ENCODE results near the gene TRAF2. TPM values are rescaled to one million over a fixed set of nuclear protein-coding genes. Genes with fewer than 3 reads are reported as not detected.

Gene TRAF2
- total and polyA plus RNA-seq, 9 of the 15 experiments (the other 6 are each of a cell fraction or from before 2014, with no cell fraction given): 0.24 to 45.2 (median 18.0) TPM

DNA sequence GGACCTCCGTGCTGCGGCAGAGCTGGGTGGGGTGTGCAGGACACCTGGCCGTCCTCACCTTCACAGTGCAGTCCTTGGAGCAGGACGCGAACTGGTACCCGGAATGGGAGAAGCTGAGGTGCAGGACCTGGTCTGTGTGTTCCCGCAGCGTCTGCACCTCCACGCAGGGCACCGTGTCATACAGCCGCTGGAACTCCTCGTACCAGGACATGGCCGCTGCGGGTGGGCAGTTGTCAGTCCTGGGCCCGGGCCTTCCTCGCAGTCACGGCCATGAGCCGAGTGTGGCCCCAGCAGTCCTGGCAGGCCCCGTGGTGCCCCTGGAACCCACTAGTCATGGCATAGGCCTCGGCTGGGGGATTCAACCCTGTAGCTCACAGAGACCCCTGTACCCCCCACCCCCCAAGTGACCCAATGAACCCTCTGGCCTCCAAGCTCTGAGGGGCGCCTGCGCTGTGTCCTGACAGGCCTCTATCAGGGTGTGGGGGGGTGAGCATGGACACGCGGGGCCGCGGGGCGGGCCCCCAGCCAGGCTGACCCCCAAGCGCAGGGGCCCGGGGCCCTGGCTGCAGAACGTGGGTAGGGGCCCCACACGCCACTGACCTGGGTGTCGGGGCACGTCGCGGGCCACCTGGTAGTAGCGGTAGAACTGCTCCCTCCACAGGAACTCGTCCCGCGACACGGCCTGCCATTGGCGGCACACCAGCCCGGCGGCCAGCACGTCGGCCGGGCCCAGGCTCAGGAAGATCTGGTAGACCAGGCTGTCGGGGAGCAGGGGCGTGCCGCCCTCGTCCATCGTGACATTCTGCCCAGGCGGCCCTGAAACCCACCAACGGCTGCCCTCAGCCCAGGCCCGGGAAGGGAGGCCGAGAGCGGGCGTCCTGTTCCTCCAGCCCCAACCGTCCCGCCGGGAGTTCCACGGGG lies 57.2 kb downstream of the TRAF2 start (continued):
- TF ChIP-seq ZNF592 (IDR thresholded peaks at IDR 0.05) (no peak), GTF2B (IDR thresholded peaks at IDR 0.05; ENCODE audit: extremely low read depth, insufficient read length) (no peak), ELF2 (CRISPR knock-in tag; IDR thresholded peaks at IDR 0.05) (no peak), HDAC8 (tag; IDR thresholded peaks at IDR 0.05) (no peak), ARID1B (IDR thresholded peaks at IDR 0.05) (no peak), PCBP2 (IDR thresholded peaks at IDR 0.05; ENCODE audit: low read depth, low read length, poor library complexity, severe bottlenecking) (no peak), ZNF124 (CRISPR knock-in tag; IDR thresholded peaks at IDR 0.05) (0 out of 2 replicates have a peak, but pooled peaks have one; percentile 20), MYBL2 (IDR thresholded peaks at IDR 0.05; ENCODE audit: low read depth) (no peak), MYBL2 (CRISPR knock-in tag; IDR thresholded peaks at IDR 0.05; ENCODE audit: borderline replicate concordance) (no peak), MAFG (tag; conservative IDR thresholded peaks at IDR 0.05) (no peak), MBD2 (IDR thresholded peaks at IDR 0.05; ENCODE audit: borderline replicate concordance, low read depth) (no peak), POLR3G (IDR thresholded peaks at IDR 0.05; ENCODE audit: extremely low read depth, insufficient read length, insufficient replicate concordance) (no peak), ZNF830 (CRISPR knock-in tag; IDR thresholded peaks at IDR 0.05) (0 out of 2 replicates have a peak, but pooled peaks have one; percentile 17), ZNF354B (CRISPR knock-in tag; IDR thresholded peaks at IDR 0.05) (no peak)
- TF ChIP-seq, protein P1, sequence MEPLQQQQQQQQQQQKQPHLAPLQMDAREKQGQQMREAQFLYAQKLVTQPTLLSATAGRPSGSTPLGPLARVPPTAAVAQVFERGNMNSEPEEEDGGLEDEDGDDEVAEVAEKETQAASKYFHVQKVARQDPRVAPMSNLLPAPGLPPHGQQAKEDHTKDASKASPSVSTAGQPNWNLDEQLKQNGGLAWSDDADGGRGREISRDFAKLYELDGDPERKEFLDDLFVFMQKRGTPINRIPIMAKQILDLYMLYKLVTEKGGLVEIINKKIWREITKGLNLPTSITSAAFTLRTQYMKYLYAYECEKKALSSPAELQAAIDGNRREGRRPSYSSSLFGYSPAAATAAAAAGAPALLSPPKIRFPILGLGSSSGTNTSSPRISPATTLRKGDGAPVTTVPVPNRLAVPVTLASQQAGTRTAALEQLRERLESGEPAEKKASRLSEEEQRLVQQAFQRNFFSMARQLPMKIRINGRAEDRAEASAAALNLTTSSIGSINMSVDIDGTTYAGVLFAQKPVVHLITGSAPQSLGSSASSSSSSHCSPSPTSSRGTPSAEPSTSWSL (CRISPR knock-in tag; IDR thresholded peaks at IDR 0.05; ENCODE audit: borderline replicate concordance): no peak
- TF ChIP-seq, protein P2, sequence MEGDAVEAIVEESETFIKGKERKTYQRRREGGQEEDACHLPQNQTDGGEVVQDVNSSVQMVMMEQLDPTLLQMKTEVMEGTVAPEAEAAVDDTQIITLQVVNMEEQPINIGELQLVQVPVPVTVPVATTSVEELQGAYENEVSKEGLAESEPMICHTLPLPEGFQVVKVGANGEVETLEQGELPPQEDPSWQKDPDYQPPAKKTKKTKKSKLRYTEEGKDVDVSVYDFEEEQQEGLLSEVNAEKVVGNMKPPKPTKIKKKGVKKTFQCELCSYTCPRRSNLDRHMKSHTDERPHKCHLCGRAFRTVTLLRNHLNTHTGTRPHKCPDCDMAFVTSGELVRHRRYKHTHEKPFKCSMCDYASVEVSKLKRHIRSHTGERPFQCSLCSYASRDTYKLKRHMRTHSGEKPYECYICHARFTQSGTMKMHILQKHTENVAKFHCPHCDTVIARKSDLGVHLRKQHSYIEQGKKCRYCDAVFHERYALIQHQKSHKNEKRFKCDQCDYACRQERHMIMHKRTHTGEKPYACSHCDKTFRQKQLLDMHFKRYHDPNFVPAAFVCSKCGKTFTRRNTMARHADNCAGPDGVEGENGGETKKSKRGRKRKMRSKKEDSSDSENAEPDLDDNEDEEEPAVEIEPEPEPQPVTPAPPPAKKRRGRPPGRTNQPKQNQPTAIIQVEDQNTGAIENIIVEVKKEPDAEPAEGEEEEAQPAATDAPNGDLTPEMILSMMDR (IDR thresholded peaks at IDR 0.05 in 2 of 3, conservative IDR thresholded peaks at IDR 0.05 in 1 of 3; ENCODE audit: insufficient read depth in 2 of 3, low read depth in 1 of 3, low read length in 3 of 3): 0 out of 6 replicates have a peak, but pooled peaks of 1 of the 3 experiments have one; percentile 4
- TF ChIP-seq, protein P3, sequence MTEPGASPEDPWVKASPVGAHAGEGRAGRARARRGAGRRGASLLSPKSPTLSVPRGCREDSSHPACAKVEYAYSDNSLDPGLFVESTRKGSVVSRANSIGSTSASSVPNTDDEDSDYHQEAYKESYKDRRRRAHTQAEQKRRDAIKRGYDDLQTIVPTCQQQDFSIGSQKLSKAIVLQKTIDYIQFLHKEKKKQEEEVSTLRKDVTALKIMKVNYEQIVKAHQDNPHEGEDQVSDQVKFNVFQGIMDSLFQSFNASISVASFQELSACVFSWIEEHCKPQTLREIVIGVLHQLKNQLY (CRISPR knock-in tag; conservative IDR thresholded peaks at IDR 0.05): no peak
